Progenitor cell of endocrine pancreas (in vitro differentiated cells): ENCODE results near the gene SUGCT. TPM values are rescaled to one million over a fixed set of nuclear protein-coding genes. Genes with fewer than 3 reads are reported as not detected.

Experiments used
- DNase-seq: peaks from one replicate; pipeline ENCODE4 v3.0.0; 2021; ENCODE audit warnings: low spot score; ENCODE audit not compliant: unreplicated experiment
- H3K27ac Mint-ChIP-seq: 2 replicates; pipeline ENCODE4 v1.8.0; 2021; ENCODE audit warnings: mild to moderate bottlenecking, moderate library complexity, mixed read lengths
- H3K27me3 Mint-ChIP-seq: 2 replicates; pipeline ENCODE4 v1.8.0; 2021; ENCODE audit warnings: mixed read lengths
- H3K36me3 Mint-ChIP-seq: 2 replicates; pipeline ENCODE4 v1.8.0; 2022; ENCODE audit warnings: mixed read lengths; ENCODE audit not compliant: insufficient read depth
- H3K4me1 Mint-ChIP-seq: 2 replicates; pipeline ENCODE4 v1.8.0; 2021; ENCODE audit warnings: low read depth, mixed read lengths
- H3K4me3 Mint-ChIP-seq: 2 replicates; pipeline ENCODE4 v1.8.0; 2021; ENCODE audit warnings: low read depth, mild to moderate bottlenecking, moderate library complexity, mixed read lengths
- H3K9me3 Mint-ChIP-seq: 2 replicates; pipeline ENCODE4 v1.8.0; 2021; ENCODE audit warnings: low read depth, mixed read lengths
- CTCF ChIP-seq: fragments of 200-600 bp; sonication (generic); IDR thresholded peaks from one replicate; pipeline ENCODE4 v1.5.0; 2021; ENCODE audit warnings: antibody characterized with exemption, mild to moderate bottlenecking; ENCODE audit not compliant: unreplicated experiment
- total RNA-seq: library from RNA; stranded (reverse); gene quantifications from 2 replicates; pipeline ENCODE4 v1.2.1, GENCODE V29; 2021

SUGCT gene
- total RNA-seq, 1 donor from 2014 or later: 6.2 TPM

- Mint-ChIP-seq H3K36me3 (no peaks in the 10 kb centered on the region), H3K4me1 (no peaks in the 10 kb centered on the region), H3K27ac (no peak overlapping the region), H3K4me3 (no peak overlapping the region), H3K27me3 (no peaks in the 10 kb centered on the region), H3K9me3 (no peaks in the 10 kb centered on the region)
- TF ChIP-seq CTCF: no peak
- no peak for DNase-seq
Observed at GRCh38 chr7:40883826-40884225, 749.0 kb downstream of the SUGCT start.

GRCh38 chr7:40884241-40884640 lies 749.4 kb downstream of the SUGCT start:
- Mint-ChIP-seq H3K4me1 (no peaks in the 10 kb centered on the region), H3K4me3 (no peak overlapping the region), H3K36me3 (no peaks in the 10 kb centered on the region), H3K27ac (no peak overlapping the region), H3K27me3 (no peaks in the 10 kb centered on the region), H3K9me3 (no peaks in the 10 kb centered on the region)
- DNase-seq: no peak
- no peak for TF ChIP-seq CTCF

- no peak overlapping the region for H3K4me3 Mint-ChIP-seq
- H3K36me3 Mint-ChIP-seq: no peaks in the 10 kb centered on the region
- TF ChIP-seq CTCF: no peak
- no peaks in the 10 kb centered on the region for H3K4me1 Mint-ChIP-seq
- H3K27ac Mint-ChIP-seq: no peak overlapping the region
- H3K9me3 Mint-ChIP-seq: no peaks in the 10 kb centered on the region
- no peaks in the 10 kb centered on the region for H3K27me3 Mint-ChIP-seq
- DNase-seq: no peak
Observed at GRCh38 chr7:40885503-40885902, 750.7 kb downstream of the SUGCT start.

GRCh38 chr7:40887099-40887498 lies 752.3 kb downstream of the SUGCT start:
- no peaks in the 10 kb centered on the region for H3K27me3 Mint-ChIP-seq
- no peak for DNase-seq
- no peaks in the 10 kb centered on the region for H3K4me1 Mint-ChIP-seq
- no peak for TF ChIP-seq CTCF
- H3K27ac Mint-ChIP-seq: no peak overlapping the region
- H3K4me3 Mint-ChIP-seq: no peak overlapping the region
- peaks cover 11% of the 10 kb centered on the region for H3K9me3 Mint-ChIP-seq
- H3K36me3 Mint-ChIP-seq: no peaks in the 10 kb centered on the region

- Mint-ChIP-seq H3K9me3 (peaks cover 13% of the 10 kb centered on the region), H3K27me3 (no peaks in the 10 kb centered on the region), H3K4me3 (no peak overlapping the region), H3K36me3 (no peaks in the 10 kb centered on the region), H3K27ac (no peak overlapping the region), H3K4me1 (no peaks in the 10 kb centered on the region)
- no peak for TF ChIP-seq CTCF
- DNase-seq: no peak
Observed at GRCh38 chr7:40888499-40888898, 753.7 kb downstream of the SUGCT start.
